ENCODE results near the gene KLF17. TPM values are rescaled to one million over a fixed set of nuclear protein-coding genes. Genes with fewer than 3 reads are reported as not detected.

The KLF17 gene
- total and polyA plus RNA-seq, 2 experiments from 2014 or later, result not detected

GRCh38 chr1:44076066-44076465, 42.6 kb upstream of the KLF17 start (continued):
- TF ChIP-seq REST (IDR thresholded peaks at IDR 0.05; ENCODE audit: unreplicated experiment) (no peak), POLR2AphosphoS5 (IDR thresholded peaks at IDR 0.05; ENCODE audit: low read depth) (no peak), STAT1 (IDR thresholded peaks at IDR 0.05; ENCODE audit: unreplicated experiment) (no peak), ETS1 (IDR thresholded peaks at IDR 0.05) (no peak), NANOG (IDR thresholded peaks at IDR 0.05; ENCODE audit: borderline replicate concordance) (no peak)
- TF ChIP-seq, protein P1, sequence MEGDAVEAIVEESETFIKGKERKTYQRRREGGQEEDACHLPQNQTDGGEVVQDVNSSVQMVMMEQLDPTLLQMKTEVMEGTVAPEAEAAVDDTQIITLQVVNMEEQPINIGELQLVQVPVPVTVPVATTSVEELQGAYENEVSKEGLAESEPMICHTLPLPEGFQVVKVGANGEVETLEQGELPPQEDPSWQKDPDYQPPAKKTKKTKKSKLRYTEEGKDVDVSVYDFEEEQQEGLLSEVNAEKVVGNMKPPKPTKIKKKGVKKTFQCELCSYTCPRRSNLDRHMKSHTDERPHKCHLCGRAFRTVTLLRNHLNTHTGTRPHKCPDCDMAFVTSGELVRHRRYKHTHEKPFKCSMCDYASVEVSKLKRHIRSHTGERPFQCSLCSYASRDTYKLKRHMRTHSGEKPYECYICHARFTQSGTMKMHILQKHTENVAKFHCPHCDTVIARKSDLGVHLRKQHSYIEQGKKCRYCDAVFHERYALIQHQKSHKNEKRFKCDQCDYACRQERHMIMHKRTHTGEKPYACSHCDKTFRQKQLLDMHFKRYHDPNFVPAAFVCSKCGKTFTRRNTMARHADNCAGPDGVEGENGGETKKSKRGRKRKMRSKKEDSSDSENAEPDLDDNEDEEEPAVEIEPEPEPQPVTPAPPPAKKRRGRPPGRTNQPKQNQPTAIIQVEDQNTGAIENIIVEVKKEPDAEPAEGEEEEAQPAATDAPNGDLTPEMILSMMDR (conservative IDR thresholded peaks at IDR 0.05; ENCODE audit: low read depth in 2 of 2), result no peak

DNA sequence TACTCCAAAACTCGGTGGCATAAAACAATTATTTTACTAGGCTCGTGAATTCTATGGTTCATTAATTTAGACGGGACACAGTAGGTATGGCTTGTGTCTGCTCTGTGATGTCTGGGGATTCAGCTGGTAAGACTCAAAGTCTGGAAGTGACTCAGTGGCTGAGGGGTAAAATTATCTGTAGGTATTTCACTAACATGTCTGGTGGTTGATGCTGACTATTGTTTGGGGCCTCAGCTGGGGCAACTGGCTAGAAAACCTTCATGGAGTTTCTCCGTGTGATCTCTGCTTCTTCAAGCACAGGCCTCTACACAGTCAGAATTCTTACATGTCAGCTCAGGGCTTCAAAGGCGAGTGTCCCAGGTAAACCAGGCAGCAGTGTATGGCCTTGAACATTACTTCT, 41.2 kb upstream of the KLF17 start:
- H3K27me3 Mint-ChIP-seq (ENCODE audit: insufficient read depth, low read depth, poor library complexity), result peaks cover 2% of the 10 kb centered on the region

More for the DNA sequence above, 41.2 kb upstream of the KLF17 start:
- H2AFZ ChIP-seq, result 0 out of 2 replicates have a peak overlapping the region, but pooled peaks have one; percentile 10
- H3K4me3 Mint-ChIP-seq, result no peak overlapping the region
- no peak for TF ChIP-seq ZNF331 (CRISPR knock-in tag; IDR thresholded peaks at IDR 0.05; ENCODE audit: low read depth)
- no peak for TF ChIP-seq ZNF114 (CRISPR knock-in tag; IDR thresholded peaks at IDR 0.05)
- TF ChIP-seq, protein P1 (conservative IDR thresholded peaks at IDR 0.05; ENCODE audit: low read depth in 2 of 2), result no peak
- no peak overlapping the region for H3K4me3 ChIP-seq
- no peaks in the 10 kb centered on the region for H3K36me3 Mint-ChIP-seq (ENCODE audit: low read depth)
- H3K9me3 Mint-ChIP-seq, result no peaks in the 10 kb centered on the region
- H3K4me1 ChIP-seq (ENCODE audit: insufficient read depth), result 0 out of 2 replicates have a peak, but pooled peaks cover 5% of the 10 kb centered on the region
- H3K79me2 ChIP-seq (replicated peaks; ENCODE audit: insufficient read depth), result no peaks in the 10 kb centered on the region
- H3K4me1 Mint-ChIP-seq, result peaks cover 8% of the 10 kb centered on the region
- no peak overlapping the region for H3K27ac ChIP-seq (ENCODE audit: low read depth)
- H4K20me1 ChIP-seq (replicated peaks; ENCODE audit: insufficient read depth), result no peaks in the 10 kb centered on the region
- H3F3A ChIP-seq (replicated peaks; ENCODE audit: low read depth), result no peaks in the 10 kb centered on the region
- ATAC-seq (no peak), DNase-seq (ENCODE audit: low spot score) (no peak)
- no peak overlapping the region for H3K27ac Mint-ChIP-seq
- H3K36me3 ChIP-seq (ENCODE audit: insufficient read depth), result no peaks in the 10 kb centered on the region
- no peak overlapping the region for H3K4me2 ChIP-seq
- no peaks in the 10 kb centered on the region for H3K27me3 ChIP-seq (ENCODE audit: insufficient read depth)
- 0 out of 2 replicates have a peak, but pooled peaks cover 2% of the 10 kb centered on the region for H3K9me2 ChIP-seq (ENCODE audit: insufficient read depth)

Measured in GM23338 (cell line).